ENCODE results near the gene LCP2.

LCP2 gene

GRCh38 chr5:170273968-170274710, 23.4 kb downstream of the LCP2 start:
- DNase-seq (ENCODE audit: low read depth, low spot score): peak; percentile 82

GRCh38 chr5:170270293-170271069, 27.1 kb downstream of the LCP2 start:
- DNase-seq (ENCODE audit: low read depth, low spot score): no peak

- DNase-seq (ENCODE audit: low read depth, low spot score): no peak
These were observed 28.0 kb downstream of the LCP2 start for GRCh38 chr5:170269579-170269978.

- DNase-seq (ENCODE audit: low read depth, low spot score): no peak
These were observed 28.7 kb downstream of the LCP2 start for GRCh38 chr5:170268884-170269283.

- no peak for DNase-seq (ENCODE audit: low read depth, low spot score)
These were observed 29.4 kb downstream of the LCP2 start for GRCh38 chr5:170268153-170268689.

DNA sequence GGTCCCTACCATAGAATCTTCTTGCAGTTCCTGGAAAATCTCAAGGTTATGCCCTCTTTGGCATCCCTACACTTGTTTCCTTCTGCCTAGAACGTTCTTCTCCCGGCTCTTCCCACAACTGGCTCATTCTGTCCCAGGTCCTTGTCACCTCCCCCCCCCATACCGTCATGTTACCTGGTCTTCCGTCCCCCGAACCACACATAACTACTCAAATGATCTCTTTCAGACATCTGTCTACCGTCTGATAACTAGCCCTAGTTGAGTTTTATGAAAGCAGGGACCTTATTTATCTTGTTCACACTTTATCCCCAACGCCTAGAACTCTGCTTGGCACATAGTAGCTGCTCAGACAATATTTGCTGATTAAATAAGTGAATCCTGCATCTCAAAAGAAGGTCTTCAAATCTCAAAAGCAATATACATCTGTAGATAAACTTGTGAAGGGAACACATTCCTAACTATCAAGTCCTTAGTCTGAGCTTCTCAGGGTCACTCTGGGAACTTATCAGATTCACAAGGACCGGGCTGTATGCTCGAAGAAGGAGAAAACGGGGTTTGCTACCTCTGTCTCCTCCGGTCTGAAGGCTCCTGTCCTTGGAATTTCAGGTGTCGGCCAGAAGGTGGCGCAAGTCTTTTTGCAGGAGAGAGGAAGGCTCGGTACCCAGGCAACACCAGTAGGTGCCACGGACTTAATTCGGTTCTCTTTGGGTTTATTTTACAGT, 30.0 kb downstream of the LCP2 start:
- peak; percentile 81 for DNase-seq (ENCODE audit: low read depth, low spot score)

- peak; percentile 37 for DNase-seq (ENCODE audit: low read depth, low spot score)
These were observed 30.8 kb downstream of the LCP2 start for GRCh38 chr5:170266570-170267381.

DNA sequence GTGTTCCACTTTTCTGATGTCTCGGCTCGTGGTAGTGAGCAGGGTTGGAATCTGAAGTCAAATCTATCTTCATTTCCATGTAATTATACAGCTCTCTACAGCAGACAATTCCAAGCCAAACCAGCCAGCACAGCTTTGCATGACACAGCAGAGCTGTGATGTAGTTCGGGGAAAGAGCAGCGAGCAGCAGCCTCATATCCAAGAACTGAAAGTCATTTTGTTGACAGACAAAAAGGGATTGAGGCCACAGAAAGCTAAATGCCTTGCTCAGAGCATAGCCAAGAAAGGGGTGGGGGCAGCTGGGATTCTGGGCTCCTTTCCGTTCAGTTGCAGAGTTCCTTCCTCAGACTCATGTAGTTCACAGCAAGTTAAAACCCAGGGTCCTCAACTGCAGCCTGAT, 32.1 kb downstream of the LCP2 start:
- peak; percentile 60 for DNase-seq (ENCODE audit: low read depth, low spot score)

DNA sequence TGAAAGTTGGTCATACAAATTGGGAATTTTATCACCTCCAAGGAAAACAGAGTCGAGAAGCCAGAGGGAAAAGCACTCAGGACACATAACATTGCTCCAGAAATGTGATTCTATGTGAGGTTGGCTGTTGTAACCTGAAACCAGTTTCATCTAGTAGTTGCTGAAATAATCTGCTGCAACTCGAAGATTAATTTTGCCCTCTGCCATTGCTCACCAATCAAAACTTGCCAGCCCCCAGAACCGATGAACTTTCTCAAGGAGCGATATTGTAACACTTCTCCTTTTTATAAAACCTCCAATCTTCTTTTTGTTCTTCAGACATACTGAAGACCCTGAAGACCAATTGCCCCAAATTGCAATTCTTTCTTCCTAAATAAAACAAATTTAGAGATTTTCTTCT, 33.7 kb downstream of the LCP2 start:
- no peak for DNase-seq (ENCODE audit: low read depth, low spot score)

GRCh38 chr5:170262061-170263045, 35.2 kb downstream of the LCP2 start:
- DNase-seq (ENCODE audit: low read depth, low spot score): no peak

- DNase-seq (ENCODE audit: low read depth, low spot score): no peak
These were observed 36.0 kb downstream of the LCP2 start for GRCh38 chr5:170261528-170262043.

DNA sequence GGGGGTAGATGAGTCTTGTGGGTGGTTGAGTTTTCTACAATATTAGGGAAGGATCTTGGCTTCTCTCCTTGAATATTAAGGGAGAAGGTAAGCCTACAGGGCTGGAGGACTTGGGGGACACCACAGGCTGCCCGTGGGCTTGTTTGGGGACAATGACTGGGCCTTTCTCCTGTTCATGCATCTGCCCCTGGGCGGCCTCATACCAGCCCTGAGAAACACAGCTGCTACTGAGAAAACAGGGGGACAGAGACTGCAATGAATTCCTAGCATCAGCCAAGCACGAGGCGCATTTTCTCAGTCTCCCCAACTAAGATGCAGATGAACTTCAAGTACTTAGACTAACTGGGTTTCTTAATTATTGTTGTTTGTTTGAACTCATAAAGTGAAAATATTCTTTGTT, 40.2 kb downstream of the LCP2 start:
- DNase-seq (ENCODE audit: low read depth, low spot score): no peak

GRCh38 chr5:170256571-170256970, 41.0 kb downstream of the LCP2 start:
- DNase-seq (ENCODE audit: low read depth, low spot score): no peak

DNA sequence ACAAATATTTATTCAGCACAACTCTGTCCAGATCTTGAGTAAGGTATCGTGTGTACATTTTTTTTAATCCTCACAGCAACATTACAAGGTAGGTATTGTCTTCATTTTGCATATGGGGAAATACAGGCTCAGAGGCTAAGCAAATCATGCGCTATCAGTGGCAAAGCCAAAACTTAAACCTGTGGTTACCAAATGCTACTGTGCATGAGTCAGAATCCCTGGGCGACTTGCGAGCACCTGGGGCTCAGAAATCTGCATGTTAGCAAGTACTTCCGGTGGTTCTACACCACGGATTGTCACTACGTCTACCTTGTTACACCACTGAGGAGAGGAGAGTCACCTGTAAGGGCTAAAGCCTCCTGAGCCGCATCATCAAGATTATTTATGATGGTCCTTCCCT, 43.5 kb downstream of the LCP2 start:
- no peak for DNase-seq (ENCODE audit: low read depth, low spot score)

DNA sequence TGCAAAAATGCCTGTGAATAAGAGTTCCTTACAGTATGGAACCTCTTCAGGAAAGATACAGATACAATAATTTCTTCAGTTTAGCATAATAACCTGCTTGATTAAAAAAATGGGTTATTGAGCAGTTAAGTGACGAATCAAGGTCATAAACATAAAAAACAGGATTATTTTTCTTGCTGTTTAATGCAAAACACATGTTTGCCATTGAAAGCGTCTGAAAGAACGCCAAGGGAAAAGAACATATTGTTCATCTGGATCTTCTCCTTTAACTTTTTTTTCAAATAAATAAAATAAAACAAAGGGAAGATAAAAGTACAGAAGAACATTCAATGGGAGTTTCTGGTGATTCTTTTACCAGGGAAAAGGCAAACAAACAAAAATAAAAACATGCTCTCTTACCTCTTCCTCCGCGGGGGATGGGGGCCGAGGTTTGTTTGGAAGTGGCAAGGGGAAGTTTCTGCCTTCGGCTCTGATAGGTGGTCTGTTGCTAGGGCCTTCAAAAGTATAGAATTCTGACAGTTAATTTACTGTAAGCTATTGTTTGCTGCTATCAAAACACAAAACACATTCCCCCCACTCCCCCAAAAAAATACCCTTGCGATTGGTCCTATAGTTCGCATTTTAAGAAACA, 44.7 kb downstream of the LCP2 start:
- no peak for DNase-seq (ENCODE audit: low read depth, low spot score)

DNA sequence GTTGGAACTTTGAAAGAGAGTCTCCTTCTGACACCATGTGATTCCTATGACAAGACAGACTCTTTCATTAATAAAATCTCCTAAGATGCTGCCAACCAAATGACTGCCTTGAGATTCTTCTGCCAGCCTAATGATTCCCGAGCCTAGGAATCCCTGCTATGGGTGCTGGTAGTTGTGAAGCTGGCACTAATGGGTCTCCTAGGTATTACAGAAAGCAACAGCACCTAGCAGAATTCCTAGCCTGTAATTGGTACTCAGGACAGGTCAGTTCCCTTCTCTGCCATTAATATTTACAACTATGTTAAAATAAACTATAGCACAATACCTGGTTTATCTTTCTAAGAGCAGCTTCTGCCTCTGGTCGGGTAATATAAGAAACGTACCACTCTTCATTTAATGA, 45.5 kb downstream of the LCP2 start:
- no peak for DNase-seq (ENCODE audit: low read depth, low spot score)

GRCh38 chr5:170251462-170251861, 46.1 kb downstream of the LCP2 start:
- no peak for DNase-seq (ENCODE audit: low read depth, low spot score)

- no peak for DNase-seq (ENCODE audit: low read depth, low spot score)
These were observed 46.7 kb downstream of the LCP2 start for GRCh38 chr5:170250810-170251317.

GRCh38 chr5:170249355-170249754, 48.2 kb downstream of the LCP2 start:
- DNase-seq (ENCODE audit: low read depth, low spot score): no peak

All from ELF-1 (cell line).